Ishikawa (cell line): ENCODE measurements around the gene POU5F2.

ENCODE experiments used
- CEBPB ChIP-seq: IDR thresholded peaks from 2 replicates; pipeline ENCODE4 v1.6.1; 2012
- CREB1 ChIP-seq: IDR thresholded peaks from 2 replicates; pipeline ENCODE4 v1.6.1; 2012; ENCODE audit warnings: low read depth
- EP300 ChIP-seq: IDR thresholded peaks from 2 replicates; pipeline ENCODE4 v1.6.1; 2012; ENCODE audit warnings: borderline replicate concordance
- NFIC ChIP-seq: IDR thresholded peaks from 2 replicates; pipeline ENCODE4 v1.6.1; 2012
- YY1 ChIP-seq: IDR thresholded peaks from 2 replicates; pipeline ENCODE4 v1.6.1; 2012; ENCODE audit warnings: low read depth
- ZBTB7A ChIP-seq: IDR thresholded peaks from 2 replicates; pipeline ENCODE4 v1.6.1; 2012; ENCODE audit warnings: low read depth
- TF ChIP-seq, protein P1 (sequence below): IDR thresholded peaks from 2 replicates; pipeline ENCODE4 v1.6.1; 2012

DNA sequence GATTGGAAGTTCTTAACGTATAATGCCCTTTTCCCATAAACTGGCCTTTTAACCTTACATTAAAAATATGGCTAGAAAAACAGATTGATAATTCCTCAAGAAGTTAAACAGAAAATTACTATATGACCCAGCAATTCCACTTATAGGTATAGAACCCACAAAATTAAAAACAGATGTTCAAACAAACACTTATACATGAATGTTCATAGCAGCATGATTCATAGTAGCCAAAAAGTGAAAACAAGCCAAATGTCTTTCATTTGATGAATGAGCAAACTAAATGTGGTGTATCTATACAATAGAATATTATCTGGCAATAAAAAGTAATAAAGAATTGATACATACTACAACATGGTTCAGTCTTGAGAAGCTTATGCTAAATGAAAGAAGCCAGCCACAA lies 35.5 kb downstream of the POU5F2 start:
- TF ChIP-seq EP300 (no peak), CREB1 (no peak), ZBTB7A (no peak), YY1 (no peak), NFIC (no peak), CEBPB (no peak)
- TF ChIP-seq, protein P1, sequence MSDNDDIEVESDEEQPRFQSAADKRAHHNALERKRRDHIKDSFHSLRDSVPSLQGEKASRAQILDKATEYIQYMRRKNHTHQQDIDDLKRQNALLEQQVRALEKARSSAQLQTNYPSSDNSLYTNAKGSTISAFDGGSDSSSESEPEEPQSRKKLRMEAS, result no peak
